Measurements from ENCODE around the gene TMEM134.
"Not testable (repeated sequence)": the region's sequence is repeated elsewhere in the genome, so short reads cannot be mapped to it uniquely, and the experiment has no call there.

The TMEM134 gene

GRCh38 chr11:67485873-67486361, 16.9 kb upstream of the TMEM134 start:
- peak; percentile 89 for DNase-seq (ENCODE audit: low spot score)

GRCh38 chr11:67484847-67485311, 15.8 kb upstream of the TMEM134 start:
- peak; percentile 93 for DNase-seq (ENCODE audit: low spot score)

GRCh38 chr11:67483831-67484665, 15.0 kb upstream of the TMEM134 start:
- DNase-seq (ENCODE audit: low spot score): peak; percentile 70

GRCh38 chr11:67482827-67483798, 14.1 kb upstream of the TMEM134 start, which contains the start of gene AIP:
TSS of gene AIP (plus strand) at chr11:67483026. CDS start at chr11:67483159, 133 bp downstream.
- DNase-seq (ENCODE audit: low spot score): peak; percentile 99

- DNase-seq (ENCODE audit: low spot score): no peak
These were observed 13.3 kb upstream of the TMEM134 start for GRCh38 chr11:67482275-67482826.

GRCh38 chr11:67477344-67478050, 8.4 kb upstream of the TMEM134 start:
- DNase-seq (ENCODE audit: low spot score): not testable (repeated sequence)

GRCh38 chr11:67476692-67477091, 7.6 kb upstream of the TMEM134 start:
- DNase-seq (ENCODE audit: low spot score): not testable (repeated sequence)

- DNase-seq (ENCODE audit: low spot score): no peak
These were observed 3.8 kb upstream of the TMEM134 start for GRCh38 chr11:67472882-67473281.

GRCh38 chr11:67470337-67471002, 1.4 kb upstream of the TMEM134 start:
- DNase-seq (ENCODE audit: low spot score): no peak

GRCh38 chr11:67469508-67469811, 409 bp upstream of the TMEM134 start:
- no peak for DNase-seq (ENCODE audit: low spot score)

- DNase-seq (ENCODE audit: low spot score): peak; percentile 41
These were observed 644 bp downstream of the TMEM134 start for GRCh38 chr11:67468456-67468758.

GRCh38 chr11:67468056-67468455, 995 bp downstream of the TMEM134 start:
- no peak for DNase-seq (ENCODE audit: low spot score)

- no peak for DNase-seq (ENCODE audit: low spot score)
These were observed 1.9 kb downstream of the TMEM134 start for GRCh38 chr11:67466962-67467771.

GRCh38 chr11:67466367-67466766, 2.7 kb downstream of the TMEM134 start:
- DNase-seq (ENCODE audit: low spot score): no peak

GRCh38 chr11:67465530-67465929, 3.5 kb downstream of the TMEM134 start:
- DNase-seq (ENCODE audit: low spot score): not testable (repeated sequence)

- DNase-seq (ENCODE audit: low spot score): no peak
These were observed 3.9 kb downstream of the TMEM134 start for GRCh38 chr11:67465189-67465510.

- DNase-seq (ENCODE audit: low spot score): peak; percentile 96
These were observed 4.5 kb downstream of the TMEM134 start for GRCh38 chr11:67464411-67465188.

- DNase-seq (ENCODE audit: low spot score): no peak
These were observed 5.2 kb downstream of the TMEM134 start for GRCh38 chr11:67463680-67464410.

- no peak for DNase-seq (ENCODE audit: low spot score)
These were observed 5.9 kb downstream of the TMEM134 start for GRCh38 chr11:67463186-67463585.

Data from NAMALWA (cell line).